DMS53 treated with DMSO at 0.1 percent for 48 hours (cell line): ENCODE data around the gene MITF.

Experiments
- DNase-seq: peaks from one replicate; lab custom pipeline; 2025; ENCODE audit not compliant: unreplicated experiment; lab: John Stamatoyannopoulos, UW

Gene MITF

DNA sequence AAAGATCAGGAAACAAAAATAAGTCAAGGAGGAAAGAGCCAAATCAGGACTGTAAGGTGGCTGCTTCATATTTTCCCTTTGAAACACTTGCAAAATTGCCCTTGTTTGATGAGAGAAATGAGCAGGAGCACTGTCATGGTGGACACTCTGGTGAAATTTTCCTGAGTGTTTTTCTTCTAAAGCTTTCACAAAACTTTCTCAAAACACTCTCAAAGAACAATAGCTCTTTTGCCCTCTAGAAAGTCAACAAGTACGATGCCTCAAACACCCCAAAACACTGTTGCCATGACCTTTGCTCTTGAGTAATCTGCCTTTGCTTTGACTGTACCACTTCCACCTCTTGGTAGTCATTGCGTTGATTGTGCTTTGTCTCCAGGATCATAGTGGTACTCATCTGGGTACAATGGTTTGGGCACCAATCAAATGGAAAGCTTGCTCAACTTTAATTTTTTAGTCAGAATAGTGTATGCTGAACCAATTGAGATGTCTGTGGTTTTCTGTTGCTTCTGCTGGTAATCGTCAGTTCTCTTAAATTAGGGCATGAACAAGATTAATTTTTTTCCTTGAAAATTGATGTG, 13.2 kb upstream of the MITF start:
- DNase-seq, result no peak

DNA sequence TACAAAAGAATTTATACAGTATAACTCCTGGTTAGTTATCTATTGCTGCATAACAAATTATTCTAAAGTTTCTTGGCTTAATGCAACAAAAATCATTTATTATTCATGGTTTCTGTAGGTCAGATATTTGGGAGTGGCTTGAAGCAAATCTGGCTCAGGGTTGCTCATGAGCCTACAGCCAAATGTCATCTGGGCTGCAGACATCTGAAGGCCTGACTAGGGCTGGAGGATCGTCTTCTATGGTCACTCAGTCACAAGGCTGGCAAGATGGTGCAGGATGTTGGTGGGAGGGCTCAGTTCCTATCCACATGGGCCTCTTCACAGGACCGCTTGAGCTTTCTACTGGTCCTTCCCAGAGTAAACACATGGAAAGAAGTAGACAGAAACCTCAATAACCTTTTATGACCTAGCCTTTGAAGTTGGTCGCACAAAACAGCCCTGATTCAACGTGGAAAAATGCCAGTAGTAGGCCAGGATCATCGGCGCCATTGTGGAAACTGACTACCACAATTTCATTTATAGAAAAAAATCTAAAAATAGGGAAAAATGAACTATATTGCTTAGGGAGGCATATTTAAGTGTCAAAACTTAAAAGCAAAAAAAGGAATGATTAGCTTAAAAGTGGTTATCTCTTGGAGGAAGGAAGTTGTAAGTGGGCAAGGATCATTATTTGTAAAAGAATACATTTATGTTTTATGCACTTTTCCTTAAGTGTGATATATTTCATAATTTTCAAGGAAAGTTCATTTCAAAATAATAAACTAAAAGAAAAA, 9.9 kb upstream of the MITF start:
- no peak for DNase-seq

DNA sequence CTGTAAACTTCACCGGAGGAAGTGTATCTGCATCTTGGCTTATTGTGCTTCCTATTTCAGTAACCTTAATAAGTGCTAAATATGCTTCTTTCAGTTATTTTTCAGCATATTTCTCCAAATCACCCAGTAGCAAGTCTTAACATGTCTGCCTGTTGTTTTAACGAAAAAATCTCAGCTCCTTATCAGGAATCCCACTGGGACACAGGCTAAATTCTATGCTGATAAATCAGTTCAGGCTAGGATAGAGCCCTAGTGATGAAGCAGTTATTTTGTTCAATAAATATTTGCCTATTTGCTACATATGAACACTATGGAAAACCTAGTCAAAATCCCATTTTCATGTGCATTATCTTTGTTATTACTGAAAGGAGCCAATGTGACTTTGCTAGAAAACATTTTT, 8.2 kb upstream of the MITF start:
- no peak for DNase-seq

DNA sequence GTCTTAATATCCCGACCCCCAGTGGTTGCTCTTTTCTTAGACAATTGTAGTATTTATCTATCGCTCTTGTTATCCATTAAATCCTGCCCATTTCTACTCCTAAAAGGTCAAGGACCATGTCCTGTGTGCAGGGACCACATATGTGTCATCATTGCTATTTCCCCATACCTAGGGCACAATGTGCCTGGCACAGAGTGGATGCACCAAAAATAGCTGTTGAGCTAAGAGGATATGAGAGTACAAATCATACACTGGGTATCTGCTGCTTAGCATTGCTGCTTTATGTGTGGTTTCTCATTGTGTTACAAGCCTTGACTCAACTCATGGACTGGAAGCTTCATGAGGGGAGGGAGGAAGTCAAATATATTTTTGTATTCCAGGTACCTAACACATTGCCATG, 3.4 kb upstream of the MITF start:
- no peak for DNase-seq

DNA sequence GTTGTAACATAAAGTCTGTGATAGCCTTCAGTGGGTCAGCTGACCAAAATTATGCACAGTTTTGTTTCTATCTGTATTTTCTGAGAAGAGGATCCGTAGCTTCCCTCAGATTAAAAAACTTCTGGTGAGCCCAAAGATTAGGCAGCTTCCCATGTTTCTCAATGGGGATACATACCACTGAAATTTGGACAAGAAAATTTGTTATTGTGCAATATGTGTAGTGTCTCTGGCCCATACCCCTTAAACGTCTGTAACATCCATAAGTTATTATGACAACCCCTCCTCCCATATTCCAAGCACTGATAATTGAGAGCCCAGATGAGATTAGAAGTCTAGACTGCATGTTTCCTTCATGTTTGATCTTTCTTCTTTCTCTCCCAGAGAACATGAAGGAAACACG, 1.9 kb upstream of the MITF start:
- DNase-seq, result no peak

DNA sequence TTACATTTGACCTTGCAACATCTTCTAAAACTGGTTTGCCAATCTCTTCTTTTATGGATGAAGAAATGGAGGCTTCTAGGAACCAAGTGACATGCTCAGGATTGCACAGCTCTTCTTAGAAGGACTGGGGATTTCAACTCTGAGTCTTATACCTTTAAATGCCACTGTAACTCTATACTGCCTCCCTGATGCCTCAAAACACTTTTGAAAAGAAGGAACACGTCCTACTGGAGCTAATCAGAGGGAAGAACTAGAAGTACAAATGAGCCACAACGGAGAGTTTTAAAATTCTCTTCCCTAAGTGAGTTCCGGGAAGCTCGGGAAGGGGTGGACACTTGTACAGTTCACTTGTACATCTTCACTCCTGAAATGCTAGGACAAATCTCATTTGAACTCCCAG, 949 bp upstream of the MITF start:
- no peak for DNase-seq

DNA sequence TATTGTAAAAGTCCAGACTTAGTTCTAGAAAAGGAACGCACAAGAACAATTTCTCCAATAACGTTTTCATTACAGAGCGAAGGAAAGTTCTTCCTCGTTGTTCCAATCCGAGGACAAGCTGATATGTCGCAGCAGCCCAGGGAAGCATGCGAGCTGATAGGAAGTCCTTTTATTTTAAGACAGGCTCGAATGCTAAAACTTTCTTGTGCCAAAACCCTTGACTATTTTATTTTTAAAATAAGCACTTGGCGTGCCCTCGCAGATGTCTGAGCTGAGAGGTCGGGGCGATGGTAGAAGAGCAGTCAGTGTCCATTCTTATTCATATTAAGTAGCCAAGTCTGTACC, 433 bp upstream of the MITF start:
- DNase-seq, result no peak

DNA sequence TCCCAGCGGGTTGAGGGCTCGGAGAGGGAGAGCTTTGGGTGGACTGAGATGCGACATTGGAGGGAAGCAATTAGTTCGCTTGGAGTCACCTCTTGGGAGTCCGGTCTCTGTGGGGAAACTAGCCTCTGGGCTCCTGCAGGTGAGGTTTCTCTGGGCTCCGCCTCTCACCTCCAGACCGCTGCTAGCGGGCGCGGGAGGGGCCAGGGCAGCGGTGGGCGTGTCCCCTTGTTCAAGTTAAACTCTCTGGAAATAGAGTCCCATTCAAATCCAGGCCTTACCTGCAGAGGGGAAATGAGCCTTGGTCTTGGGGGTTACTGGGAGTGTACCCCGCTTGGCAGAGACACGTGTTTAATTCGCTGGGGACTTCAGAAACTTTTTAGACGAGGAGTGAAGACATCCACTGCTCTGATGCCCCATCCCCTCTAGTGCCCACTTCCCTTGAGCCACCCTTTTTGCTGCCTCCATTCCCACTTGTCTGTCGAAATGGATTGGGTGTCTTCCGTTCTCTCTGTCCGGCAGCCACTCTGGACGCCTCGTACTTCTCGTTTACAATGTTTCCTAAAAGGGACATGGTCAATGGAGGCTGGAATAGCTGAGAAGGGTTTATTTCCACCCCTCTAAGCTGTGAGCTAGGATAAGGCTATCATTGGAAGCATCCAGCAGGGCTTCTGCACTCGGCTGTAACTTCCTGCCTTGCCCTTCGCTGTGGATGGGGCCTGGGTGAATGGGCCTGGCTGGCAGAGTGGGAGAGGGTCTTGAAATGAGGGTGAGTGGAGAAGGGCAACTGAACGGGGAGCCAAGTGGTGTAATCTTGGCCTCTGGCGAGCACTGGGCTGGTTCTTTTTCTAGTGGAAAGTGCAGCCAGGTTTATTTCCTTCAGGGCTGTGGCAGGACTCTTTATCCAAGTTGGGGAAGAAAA, 1.1 kb downstream of the MITF start:
- DNase-seq, result no peak

DNA sequence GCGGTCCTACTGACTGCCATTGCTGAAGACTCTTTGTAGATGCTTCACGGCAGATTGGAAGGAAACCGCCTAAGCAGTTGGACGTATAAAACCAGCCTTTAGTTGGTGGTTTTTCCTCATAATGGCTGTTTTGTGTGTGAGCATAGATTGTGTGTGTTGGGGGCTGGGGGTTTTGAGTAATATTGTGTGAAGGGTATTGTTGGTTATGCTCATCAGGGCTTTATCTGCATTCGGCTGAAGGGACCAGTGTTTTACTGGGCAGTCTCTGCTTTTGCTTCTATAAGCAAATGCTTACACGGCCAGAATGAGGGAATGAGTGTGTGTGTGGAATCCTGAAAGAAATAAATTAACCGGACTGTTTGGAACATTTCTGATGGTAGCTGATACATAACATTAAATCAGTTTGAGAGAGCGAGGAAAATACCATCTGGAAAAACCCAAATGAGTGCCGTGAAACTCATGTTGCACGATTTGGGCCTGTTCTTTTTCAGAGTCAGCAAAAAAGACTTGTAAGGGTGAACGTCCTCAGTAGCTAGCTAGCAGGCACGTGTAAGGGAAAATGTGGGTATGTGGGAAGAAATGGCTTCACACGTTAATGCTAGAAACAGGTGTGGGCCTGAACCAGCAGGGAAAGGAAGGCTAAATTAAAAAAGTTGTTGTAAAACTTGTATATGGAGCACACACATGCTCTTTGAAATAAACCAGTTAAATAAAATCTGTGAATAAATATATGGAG, 1.9 kb downstream of the MITF start:
- no peak for DNase-seq

DNA sequence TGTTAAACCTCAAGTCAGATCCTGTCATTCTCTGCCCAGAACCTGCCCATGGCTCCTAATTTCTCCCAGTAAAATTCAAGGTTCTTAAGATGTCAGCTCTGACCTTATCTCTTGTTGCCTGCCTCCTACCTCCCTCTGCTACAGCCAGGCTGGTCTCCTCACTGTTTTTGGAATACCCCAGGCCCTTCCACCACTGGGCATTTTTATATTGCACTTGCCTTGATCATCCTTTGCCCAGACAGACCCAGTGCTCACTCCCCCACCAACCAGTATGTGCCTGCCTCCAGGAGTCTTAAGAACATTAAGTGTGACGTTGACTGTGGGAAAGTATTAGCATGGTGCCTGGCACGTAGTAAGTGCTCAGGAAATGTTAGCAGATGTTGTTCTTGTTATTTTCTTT, 3.1 kb downstream of the MITF start:
- DNase-seq, result no peak

DNA sequence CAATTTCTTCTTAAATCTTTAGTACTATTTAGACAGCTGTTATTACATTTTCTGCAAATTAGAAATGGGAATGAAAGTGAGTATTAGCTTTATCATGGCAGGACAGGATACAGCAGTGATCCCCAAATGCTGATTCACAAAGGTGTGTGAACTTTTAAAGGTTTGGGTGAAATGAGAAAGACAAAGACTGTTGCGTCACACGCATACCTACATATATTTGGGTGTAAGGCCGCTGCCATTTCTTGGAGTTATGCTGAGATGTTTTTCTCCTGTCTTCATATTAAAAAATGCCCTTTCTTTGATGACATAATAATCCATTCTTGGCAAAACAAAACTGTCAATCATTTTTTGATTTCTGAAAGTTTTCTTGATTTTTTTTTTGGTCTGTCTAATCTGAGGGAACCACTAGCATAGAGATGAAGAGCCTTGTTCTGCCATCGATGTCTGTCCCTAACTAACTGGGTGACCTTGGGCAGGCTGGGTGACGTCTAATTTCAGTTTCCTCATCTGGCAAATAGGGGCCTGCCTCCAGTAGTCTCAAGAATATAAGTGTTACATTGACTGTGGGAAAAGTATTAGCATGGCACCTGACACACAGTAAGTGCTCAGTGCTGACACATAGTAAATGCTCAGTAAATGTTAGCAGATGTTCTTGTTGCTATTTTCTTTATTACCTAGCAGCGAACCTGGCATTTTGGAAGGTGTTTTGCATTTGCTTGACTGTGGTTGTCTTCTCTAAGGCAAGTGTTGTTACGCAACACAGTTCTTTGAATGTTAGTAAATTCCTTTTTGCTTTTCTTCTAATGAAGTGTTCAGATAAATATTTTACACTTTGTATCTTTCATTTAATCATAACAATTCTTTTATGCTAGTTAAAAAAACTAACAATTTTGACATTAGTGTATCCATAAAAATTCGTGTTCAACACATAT, 5.0 kb downstream of the MITF start:
- no peak for DNase-seq

DNA sequence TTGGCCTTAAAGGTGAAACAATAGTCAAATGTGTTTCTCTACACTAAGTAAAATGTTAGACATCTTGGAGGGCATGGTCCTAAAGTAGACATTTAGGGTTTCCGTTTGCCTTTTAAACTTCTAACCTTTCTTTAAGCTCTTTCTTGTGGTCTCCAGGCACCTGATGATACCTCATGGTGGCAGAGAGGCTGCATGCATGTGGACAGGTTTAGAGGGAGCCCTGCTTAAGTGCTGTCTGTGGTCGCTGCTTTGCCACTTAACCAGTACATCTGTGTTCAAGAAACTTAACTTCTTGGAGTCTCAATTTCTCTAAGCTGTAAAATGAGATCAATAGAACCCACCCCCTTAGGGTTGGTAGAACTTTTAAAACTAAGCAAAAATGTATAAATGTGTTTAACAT, 6.2 kb downstream of the MITF start:
- no peak for DNase-seq

DNA sequence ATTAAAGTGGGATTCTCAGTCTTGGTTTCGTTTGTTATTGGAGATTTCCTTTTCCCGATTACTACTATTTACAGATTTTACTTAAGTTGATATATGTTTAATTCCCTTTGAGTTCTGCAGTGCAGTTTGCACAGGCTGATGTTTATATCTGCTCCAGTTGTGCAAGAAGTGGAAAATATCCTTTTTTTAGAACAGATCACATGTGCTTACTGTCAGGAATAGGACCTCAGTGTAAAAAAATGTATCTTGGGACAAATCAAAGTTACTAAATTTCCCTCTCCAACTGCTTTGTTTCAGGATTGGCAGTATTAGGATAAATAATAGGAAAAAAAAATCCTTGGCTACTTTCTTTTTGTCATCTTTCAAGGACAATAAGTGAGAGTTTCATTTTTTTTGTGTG, 6.9 kb downstream of the MITF start:
- DNase-seq, result no peak

DNA sequence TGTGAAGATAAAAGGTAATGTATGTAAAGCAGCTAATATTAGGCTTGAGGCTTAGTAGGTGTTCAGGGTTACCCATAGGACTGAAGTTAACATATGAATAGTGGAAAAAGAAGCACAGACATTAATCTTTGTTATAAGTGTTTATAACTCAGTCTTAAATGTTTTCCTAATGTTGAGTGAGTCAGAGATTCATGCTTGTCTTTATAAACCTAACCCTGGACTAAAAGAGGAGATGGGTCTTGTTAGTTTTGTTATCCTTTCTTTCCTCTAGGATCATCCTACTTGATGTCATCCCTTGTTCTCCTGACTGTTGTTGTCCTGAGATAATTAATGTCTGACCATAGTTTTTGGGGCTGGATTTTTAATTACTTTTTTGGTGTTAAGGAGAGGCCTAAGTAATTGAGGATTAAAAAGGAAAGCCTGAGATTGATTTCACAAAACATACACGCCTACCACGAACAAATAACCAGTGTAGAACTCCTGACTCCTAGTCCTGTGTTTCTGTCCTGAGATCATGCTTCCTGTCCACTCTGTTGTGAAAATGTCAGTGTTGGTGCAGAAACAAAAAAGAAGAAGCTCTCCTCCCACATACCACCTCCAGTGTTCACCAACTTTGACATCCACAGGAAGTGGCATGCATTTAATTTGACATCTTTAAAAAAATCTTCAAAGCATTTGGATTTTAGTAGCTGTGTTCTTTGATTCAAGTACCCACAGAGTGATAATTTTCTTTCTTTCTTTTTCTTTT, 8.4 kb downstream of the MITF start:
- no peak for DNase-seq

DNA sequence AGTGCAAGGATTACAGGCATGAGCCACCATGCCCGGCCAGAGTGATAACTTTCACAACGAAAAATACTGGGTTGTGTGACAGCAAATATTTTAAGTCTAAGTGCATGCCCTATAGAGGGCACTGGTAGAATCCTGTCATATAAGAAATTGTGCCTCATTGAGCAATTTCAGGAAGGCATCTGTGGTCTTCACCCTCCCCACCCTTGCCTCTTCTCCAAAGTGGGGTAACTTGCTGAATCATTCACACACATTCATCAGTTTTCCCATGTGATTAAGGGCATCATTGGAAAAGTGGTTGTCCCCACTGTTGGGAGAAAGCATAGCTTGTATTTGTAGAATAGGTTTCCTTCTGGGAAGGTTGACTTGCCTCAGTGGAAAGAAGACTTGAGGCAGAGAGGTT, 9.2 kb downstream of the MITF start:
- no peak for DNase-seq

DNA sequence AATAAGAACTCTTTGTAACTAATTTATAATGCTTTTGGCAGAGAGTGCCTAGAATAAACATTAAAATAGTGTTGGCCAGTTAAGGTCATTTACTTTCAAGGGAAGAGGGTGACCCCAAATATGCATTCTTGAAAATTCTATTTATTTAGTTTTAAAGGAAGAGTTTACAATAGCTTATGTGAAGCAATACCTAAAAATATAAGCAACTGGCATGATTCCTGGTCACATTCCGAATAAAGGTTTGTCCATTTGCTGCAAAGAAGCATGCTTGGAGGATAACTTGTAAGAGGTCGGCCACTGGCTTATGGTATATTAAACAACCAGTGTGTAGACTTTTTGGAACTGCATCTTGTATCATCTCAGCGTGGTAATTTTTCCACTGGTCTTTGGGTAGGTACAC, 10.2 kb downstream of the MITF start:
- no peak for DNase-seq

DNA sequence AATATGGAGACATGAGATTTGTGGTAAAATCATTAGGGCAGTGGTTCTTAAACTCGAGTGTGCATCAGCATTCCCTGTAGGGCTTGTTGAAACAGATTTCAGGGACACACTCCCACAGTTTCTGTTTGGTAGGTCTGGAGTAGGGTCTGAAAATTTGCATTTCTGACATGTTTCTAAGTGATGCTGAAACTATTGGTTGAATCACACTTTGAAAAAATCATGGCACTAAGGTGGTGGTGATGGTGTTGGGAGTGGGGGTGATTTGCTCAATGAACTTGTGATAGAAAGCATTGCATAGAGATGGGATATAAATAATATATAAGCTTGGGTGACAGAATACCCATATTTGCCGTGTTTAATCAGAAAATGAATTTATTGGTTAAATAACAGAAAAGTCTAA, 11.3 kb downstream of the MITF start:
- no peak for DNase-seq

DNA sequence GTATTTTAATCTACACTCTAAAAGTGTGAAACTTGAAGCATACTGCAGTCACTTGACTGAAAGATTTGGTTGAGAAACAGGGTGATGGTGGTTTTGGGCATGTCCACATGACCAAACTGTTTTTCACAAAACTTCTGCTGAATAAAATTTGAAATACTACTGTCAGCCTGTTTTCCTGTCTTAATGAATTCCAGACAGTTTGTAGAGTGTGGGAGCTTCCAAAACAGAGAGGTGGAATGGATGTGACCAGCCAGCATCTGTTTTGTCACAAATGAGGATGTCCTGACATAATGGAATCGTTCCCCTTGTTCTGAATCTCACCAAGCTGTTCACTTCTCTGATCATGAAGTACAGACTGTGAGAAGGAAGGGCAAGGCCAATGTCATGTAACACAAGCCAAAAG, 11.8 kb downstream of the MITF start:
- no peak for DNase-seq

DNA sequence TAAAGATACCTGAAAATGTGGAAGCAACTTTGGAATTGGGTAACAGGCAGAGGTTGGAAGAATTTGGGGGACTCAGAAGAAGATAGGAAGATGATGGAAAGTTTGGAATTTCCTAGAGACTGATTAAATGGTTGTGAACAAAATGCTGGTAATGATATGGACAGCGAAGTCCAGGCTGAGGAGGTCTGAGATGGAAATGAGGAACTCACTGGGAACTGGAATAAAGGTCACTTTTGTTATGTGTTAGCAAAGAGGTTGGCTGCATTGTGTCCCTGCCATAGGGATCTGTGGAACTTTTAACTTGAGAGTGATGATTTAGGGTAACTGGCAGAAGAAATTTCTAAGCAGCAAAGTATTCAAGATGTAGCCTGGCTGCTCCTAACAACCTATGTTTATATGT, 13.0 kb downstream of the MITF start:
- no peak for DNase-seq
